ENCODE data around the gene MUC12.

DNA sequence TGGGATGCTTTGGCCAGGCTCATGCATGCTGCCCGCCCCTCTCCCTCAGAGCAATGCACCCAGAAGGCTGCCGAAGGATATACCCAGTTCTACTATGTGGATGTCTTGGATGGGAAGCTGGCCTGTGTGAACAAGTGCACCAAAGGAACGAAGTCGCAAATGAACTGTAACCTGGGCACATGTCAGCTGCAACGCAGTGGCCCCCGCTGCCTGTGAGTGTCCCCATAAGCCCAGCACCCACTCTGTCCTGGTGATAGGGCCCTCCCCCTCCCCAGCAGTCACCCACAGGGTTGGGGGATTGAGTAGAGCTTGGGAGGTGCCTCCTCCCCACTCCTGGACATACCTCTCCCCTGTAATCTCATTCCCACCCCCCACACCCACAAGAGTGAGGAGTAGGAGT, 43.6 kb downstream of the MUC12 start:
- TF ChIP-seq, protein P1, sequence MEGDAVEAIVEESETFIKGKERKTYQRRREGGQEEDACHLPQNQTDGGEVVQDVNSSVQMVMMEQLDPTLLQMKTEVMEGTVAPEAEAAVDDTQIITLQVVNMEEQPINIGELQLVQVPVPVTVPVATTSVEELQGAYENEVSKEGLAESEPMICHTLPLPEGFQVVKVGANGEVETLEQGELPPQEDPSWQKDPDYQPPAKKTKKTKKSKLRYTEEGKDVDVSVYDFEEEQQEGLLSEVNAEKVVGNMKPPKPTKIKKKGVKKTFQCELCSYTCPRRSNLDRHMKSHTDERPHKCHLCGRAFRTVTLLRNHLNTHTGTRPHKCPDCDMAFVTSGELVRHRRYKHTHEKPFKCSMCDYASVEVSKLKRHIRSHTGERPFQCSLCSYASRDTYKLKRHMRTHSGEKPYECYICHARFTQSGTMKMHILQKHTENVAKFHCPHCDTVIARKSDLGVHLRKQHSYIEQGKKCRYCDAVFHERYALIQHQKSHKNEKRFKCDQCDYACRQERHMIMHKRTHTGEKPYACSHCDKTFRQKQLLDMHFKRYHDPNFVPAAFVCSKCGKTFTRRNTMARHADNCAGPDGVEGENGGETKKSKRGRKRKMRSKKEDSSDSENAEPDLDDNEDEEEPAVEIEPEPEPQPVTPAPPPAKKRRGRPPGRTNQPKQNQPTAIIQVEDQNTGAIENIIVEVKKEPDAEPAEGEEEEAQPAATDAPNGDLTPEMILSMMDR (IDR thresholded peaks at IDR 0.05): no peak
- no peak for TF ChIP-seq POLR2A (IDR thresholded peaks at IDR 0.05)
